ENCODE data around the gene PRRG4.
A peak's percentile ranks its signal among the peaks of the same experiment; 100 is the strongest.

The PRRG4 gene

GRCh38 chr11:32870676-32871075 lies 40.9 kb downstream of the PRRG4 start:
- no peak for DNase-seq (ENCODE audit: low read depth)
- no peak overlapping the region for H3K4me3 ChIP-seq (ENCODE audit: low read depth, low read length)
- peak; percentile 45 for TF ChIP-seq CTCF (IDR thresholded peaks at IDR 0.05; ENCODE audit: low read depth, low read length, missing control alignments)
- in situ Hi-C loops (cut with HindIII; ENCODE audit: low sequenced_read_pairs): no loop called here

GRCh38 chr11:32874132-32874531 lies 44.4 kb downstream of the PRRG4 start:
- no peak for TF ChIP-seq CTCF (IDR thresholded peaks at IDR 0.05; ENCODE audit: low read depth, low read length, missing control alignments)
- no peak overlapping the region for H3K4me3 ChIP-seq (ENCODE audit: low read depth, low read length)
- in situ Hi-C loops (cut with HindIII; ENCODE audit: low sequenced_read_pairs): no loop called here
- no peak for DNase-seq (ENCODE audit: low read depth)

- no peak for DNase-seq (ENCODE audit: low read depth)
- TF ChIP-seq CTCF (IDR thresholded peaks at IDR 0.05; ENCODE audit: low read depth, low read length, missing control alignments): no peak
- in situ Hi-C loops (cut with HindIII; ENCODE audit: low sequenced_read_pairs): no loop called here
- no peak overlapping the region for H3K4me3 ChIP-seq (ENCODE audit: low read depth, low read length)
Measured at GRCh38 chr11:32881286-32881685, 51.6 kb downstream of the PRRG4 start.

GRCh38 chr11:32883421-32883820 lies 53.7 kb downstream of the PRRG4 start:
- DNase-seq (ENCODE audit: low read depth): no peak
- TF ChIP-seq CTCF (IDR thresholded peaks at IDR 0.05; ENCODE audit: low read depth, low read length, missing control alignments): no peak

GRCh38 chr11:32884023-32884422 lies 54.3 kb downstream of the PRRG4 start:
- in situ Hi-C loops (cut with HindIII; ENCODE audit: low sequenced_read_pairs): no loop called here
- H3K4me3 ChIP-seq (ENCODE audit: low read depth, low read length): no peak overlapping the region

More at GRCh38 chr11:32883421-32883820, 53.7 kb downstream of the PRRG4 start:
- in situ Hi-C loops (cut with HindIII; ENCODE audit: low sequenced_read_pairs): no loop called here
- no peak overlapping the region for H3K4me3 ChIP-seq (ENCODE audit: low read depth, low read length)

GRCh38 chr11:32884770-32885384 lies 55.1 kb downstream of the PRRG4 start:
- TF ChIP-seq CTCF (IDR thresholded peaks at IDR 0.05; ENCODE audit: low read depth, low read length, missing control alignments): peak; percentile 59
- in situ Hi-C loops (cut with HindIII; ENCODE audit: low sequenced_read_pairs): no loop called here
- DNase-seq (ENCODE audit: low read depth): no peak
- no peak overlapping the region for H3K4me3 ChIP-seq (ENCODE audit: low read depth, low read length)

More at GRCh38 chr11:32884023-32884422, 54.3 kb downstream of the PRRG4 start:
- no peak for TF ChIP-seq CTCF (IDR thresholded peaks at IDR 0.05; ENCODE audit: low read depth, low read length, missing control alignments)
- DNase-seq (ENCODE audit: low read depth): no peak

Data from astrocyte of the cerebellum (primary cell).